GM18526 (cell line): ENCODE measurements around the gene SLC35A4.

Experiments
- POLR2A ChIP-seq: IDR thresholded peaks from 3 replicates; pipeline ENCODE4 v1.6.1; 2011; ENCODE audit not compliant: insufficient read length; ENCODE audit errors: extremely low read depth

The SLC35A4 gene

DNA sequence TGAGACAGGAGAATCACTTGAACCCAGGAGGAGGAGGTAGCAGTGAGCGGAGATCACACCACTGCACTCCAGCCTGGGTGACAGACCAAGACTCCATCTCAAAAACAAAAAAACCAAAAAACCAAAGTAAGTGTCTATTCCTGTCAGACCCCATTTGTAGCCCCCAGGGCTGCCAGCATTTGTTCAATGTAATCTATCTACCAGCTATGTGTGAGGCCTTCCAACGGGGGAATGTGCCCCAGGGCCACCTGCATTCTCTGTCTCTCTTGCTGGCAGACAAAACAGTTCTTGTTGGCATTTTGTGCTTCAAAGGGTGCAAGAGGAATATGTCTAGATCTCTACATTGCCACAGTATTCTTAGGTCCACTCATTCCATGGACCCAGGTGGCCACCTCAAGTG lies 34.2 kb downstream of the SLC35A4 start:
- no peak for TF ChIP-seq POLR2A

DNA sequence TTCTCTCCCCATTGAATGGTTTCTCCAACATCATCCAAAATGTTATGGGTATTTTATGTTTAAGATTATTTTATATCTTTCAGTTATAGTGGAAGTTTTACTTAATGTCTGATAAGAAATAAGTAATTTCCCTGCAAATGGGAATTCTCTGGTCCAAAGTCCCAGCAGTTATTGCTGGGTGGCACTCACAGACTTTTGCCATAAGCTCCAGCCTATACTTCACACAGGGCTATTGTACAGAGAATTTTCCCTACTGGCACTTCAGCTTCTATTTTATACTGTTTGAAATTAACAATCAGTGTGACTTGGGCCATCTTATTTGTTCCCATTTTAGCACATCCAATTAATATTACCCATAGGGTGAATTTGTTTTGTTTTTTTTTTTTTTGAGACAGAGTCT lies 35.5 kb downstream of the SLC35A4 start:
- no peak for TF ChIP-seq POLR2A

DNA sequence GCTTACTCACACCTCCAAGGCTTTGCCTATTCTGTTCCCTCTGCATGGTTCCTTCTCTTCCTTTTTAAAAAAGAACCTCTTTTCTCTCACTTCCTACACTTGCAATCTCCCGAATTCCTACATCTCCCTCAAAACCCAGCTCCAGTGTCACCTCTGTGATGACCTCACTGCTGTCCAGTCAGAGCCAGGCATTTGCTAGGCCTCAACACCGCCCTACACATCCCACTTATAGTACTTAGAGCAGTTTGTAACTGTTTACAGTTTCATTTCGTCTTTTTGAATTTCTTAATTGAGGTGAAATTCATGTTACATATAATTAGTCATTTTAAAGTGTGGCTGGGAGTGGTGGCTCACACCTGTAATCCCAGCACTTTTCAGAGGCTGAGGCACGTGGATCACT lies 37.5 kb downstream of the SLC35A4 start:
- no peak for TF ChIP-seq POLR2A

DNA sequence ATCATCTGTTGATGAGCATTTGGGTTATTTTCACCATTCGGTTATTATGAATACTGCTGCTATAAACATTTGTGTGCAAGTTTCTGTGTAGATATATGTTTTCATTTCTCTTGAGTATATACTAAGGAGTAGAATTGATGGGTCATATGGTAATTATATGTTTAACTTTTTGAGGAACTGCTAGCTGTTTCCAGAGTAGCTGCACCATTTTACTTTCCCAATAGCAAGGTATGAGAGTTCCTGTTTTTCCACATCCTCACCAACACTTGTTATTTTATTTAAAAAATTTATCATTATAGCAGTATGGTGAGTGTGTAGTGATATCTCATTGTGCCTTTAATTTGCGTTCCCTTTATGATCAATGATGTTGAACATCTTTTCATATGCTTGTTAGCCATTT lies 39.1 kb downstream of the SLC35A4 start:
- no peak for TF ChIP-seq POLR2A

DNA sequence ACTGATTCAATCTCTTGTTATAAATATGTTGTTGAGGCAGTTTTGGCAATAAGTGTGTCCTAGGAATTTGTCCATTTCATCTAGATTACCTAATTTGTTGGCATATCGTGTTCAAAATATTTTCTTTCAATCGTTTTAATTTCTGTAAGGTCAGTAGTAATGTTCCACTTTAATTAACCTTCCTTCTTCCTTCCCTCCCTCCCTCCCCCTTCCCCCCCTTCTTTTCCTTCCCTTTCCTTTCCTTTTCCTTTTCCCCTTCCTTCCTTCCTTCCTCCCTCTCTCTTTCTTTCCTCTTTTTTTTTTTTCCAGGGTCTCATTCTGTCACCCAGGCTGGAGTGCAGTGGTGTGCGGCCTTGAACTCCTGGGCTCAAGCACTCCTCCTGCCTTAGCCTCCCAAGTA lies 41.3 kb downstream of the SLC35A4 start:
- TF ChIP-seq POLR2A = no peak

DNA sequence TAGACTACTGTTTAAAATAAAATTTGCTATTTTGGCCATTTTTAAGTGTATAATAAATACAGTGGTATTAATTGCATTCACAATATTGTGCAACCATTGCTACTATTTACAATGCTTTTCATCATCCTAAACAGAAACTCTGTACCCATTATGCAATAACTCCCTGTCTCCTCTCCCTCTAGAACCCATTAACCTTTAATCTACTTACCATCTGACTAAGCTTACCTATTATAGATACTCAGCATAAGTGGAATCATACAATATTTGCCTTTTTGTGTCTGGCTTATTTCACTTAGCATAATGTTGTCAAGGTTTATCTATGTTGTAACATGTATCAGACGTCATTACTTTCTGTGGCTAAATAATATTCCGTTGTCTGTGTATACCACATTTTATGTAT lies 42.4 kb downstream of the SLC35A4 start:
- no peak for TF ChIP-seq POLR2A

DNA sequence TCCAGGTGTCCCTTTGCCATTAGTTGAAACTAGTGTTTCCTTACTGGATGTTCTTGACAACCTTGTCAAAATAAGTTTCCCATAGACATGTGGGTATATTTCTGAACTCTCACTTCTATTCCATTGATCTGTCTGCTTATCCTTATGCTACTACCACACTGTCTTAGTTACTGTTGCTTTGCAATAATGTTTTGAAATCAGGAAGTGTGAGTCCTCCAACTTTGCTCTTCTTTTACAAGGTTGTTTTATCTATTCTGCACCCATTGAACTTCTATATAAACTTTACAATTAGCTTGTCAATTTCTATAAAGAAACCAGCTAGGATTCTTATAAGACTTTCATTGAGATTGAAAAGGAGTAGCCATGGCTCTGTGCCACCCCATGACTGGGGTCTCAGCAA lies 44.1 kb downstream of the SLC35A4 start:
- TF ChIP-seq POLR2A = no peak

DNA sequence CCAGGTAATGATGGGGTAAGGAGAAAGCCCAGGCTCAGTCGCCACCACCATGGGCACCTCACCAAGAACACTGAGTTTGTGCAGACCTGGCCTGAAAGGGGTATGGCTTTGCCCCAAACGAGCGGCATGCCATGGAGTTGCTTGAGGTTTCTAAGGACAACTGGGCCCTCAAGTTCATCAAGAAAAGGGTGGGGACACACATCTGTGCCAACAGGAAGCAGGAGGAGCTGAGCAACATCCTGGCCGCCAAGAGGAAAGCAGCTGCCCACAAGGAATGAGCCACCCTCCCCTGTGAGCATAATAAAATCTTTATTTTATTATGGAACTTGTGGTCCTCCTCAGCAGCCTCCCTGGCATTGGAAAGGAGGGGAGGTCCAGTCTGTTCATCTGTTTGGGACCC lies 44.5 kb downstream of the SLC35A4 start:
- no peak for TF ChIP-seq POLR2A

DNA sequence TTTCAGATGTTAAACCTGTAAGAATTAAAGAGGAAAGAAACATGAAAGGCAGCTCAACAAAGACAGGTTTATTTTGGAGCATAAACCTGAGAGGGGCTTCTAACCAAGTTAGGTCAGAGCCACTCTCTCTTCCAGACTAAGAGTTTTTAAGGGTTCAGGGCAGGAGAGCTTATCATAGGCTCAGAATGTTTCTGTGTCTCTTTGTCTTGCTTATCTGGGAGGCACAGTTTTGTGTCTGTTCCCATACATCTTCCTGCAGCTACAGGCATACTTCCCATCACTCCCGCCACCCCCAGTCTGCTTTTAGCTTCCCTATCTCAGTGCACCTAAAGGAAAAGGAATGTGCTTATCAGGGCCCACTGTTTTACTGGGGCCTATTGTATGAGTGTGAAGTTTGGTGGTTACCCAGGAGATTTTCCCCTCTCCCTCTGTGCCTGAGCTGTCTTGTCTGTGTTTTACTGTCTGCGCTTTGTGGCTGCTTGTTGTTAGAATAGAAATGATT lies 46.4 kb downstream of the SLC35A4 start:
- no peak for TF ChIP-seq POLR2A
